ENCODE measurements around the gene LOXHD1.

Gene LOXHD1

DNA sequence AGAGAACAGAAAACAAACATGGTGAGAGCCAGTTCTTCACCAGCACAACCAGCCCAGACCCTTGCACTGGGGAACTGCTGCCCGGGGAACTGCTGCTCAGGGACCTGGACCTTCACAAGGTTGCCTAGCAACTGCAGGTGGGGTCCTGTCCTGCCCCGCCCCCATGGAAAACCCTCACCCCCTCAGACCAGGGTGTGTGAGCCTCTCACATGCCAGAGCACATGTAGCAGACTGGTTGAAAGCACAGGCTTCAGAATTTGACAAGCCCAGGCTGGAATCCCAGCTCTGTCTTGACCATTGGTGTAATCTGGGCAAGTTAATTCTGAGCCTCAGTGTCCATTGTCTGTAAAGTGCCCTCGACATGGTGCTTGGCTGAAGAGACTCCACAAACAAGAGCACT lies 118.6 kb downstream of the LOXHD1 start:
- DNase-seq = no peak

DNA sequence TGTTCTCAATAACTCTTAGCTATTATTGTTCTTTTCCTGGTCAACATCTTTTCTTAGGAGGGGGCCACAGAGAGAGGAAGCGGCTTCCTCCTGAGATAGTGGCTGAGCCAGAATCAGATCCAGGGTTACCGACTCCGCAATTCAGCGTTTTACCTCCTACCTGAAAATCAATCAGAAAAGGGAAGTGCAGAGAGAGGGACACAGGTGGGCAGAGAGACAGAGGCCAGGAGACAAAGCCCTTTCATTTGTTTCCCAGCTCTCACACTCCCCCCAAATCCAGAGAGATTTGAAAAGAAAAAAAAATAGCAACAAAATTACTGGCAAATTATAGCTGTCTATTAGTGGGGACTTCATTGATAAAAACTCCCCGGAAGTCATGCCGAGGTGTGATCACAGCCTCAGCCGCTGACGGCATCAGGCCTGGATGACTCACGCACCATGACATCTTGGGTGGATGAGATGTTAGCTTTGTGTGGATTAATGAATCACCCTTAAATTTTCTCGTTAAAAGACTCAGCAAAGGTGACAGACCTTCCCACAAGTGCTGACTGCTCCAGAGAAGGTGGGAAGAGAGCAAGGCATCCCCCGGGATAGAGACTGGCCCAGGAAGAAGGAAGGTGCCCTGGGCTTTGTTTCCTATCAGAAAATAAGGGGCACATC lies 120.7 kb downstream of the LOXHD1 start:
- no peak for DNase-seq

DNA sequence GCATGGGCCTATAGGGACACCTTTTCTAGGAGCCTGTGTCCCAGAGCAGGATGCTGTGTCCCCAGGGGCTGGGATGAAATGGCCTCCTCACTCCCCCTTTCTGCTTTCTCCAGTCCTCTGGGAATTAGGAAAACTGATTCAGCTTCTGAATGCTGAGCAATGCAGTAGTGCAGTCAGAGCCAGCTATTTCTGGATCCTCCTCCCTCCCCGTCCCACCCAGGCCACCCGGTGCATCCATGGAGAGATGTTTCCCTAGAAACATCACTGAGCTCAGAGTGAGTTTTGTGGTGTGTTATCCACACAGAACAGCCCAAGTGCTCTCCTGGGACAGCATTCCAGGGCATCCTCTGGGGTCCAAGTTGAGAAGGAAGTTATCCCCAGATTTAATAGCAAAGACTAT lies 125.5 kb downstream of the LOXHD1 start:
- DNase-seq = no peak

- DNase-seq = no peak
Measured at GRCh38 chr18:46528037-46528436, 129.0 kb downstream of the LOXHD1 start.

GRCh38 chr18:46519870-46520269 lies 137.2 kb downstream of the LOXHD1 start:
- no peak for DNase-seq

DNA sequence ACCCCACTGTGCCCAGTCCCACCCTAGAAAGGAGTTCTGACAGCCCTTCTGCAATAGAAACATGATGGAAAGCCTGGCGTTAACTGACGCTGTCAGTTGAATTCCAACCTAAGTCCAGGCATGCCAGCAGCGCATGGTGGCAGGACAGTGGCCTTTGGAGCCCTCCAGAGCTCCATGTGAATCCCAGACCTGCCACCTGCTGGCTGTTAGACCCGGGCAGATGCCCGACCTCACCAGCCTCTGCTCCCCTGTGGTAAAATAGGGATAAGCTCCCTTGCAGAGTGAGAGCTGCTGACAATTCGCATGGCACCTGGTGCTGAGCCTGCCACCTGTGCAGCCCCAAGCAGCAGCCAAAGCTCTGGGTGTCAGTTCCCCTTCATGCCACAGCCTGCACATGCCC lies 138.6 kb downstream of the LOXHD1 start:
- no peak for DNase-seq

GRCh38 chr18:46516555-46516954 lies 140.5 kb downstream of the LOXHD1 start:
- DNase-seq = no peak

DNA sequence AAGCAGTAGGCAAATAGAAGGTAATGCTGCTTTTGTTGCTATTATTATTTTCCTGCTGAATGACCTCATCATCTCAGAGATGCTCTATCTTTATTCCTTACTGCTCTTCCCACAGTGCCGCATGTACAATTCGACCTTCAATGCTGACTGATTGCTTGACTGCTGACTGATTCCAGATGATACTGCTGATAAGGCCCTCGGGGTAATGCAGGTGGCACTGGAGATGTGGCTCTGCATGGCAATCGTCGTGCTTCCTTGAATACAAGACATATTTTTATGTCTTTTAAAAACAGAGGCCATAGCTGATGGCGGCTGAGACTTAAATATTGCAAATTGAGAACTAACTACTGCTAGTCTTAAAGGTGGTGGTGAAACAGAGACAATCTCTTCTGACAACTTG lies 146.6 kb downstream of the LOXHD1 start:
- no peak for DNase-seq

DNA sequence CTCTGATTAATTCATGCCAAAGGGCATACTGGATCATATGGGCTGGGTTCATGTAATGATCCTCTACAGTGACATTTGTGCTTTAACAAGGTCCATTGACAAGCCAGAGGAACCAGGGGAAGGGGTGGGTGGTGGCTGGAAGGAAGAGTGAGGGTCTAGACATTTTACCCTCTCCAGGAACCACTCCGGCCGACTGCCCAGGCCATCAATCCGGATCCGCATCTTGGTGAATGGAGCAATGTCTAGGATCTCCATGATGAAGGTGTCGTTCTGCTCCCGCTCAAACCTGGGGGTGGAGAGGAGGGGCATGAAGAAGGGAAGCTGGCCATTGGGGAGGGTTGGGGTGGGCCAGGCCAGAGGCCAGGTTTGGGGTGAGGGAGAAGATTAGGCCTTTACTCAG lies 147.5 kb downstream of the LOXHD1 start:
- DNase-seq = no peak

GRCh38 chr18:46506974-46507586 lies 149.9 kb downstream of the LOXHD1 start:
- DNase-seq = no peak

DNA sequence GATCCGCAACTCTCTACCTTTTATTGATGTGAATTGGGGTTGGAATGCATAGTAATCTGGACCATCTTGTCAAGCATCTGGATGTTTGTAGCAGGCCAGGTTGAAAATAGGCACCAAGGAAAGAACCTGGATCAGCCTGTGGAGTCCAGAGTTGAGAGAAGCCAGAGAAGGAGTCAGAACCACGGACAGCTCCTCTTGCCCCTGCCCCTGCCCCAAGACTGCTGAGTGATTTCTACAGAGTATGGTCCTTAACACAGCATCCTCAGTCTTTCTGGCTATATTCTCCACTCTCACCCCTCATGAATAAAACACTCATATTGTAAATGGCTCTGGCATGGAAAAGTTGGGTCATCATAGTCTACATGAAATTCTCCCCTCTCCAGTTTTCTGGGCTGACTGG lies 154.6 kb downstream of the LOXHD1 start:
- no peak for DNase-seq

DNA sequence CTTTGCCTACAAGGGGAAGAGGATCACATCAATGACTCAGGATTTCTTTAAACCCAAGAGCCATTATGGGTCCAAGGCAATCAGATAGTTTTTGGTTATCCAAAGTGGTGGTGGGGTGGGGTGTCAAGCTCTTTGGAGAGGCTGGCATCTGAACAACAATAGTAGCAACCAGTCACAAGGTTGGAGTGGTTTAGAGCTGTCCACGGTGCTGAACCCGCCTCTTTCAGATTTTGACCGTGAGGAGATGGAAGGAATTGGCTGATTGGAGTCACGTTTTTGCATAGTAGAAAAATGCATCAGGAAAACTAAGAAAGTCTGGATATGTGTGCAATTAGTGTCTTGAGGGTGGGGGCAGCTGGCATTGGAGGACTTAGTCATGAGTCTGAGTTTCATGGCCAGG lies 159.9 kb downstream of the LOXHD1 start:
- DNase-seq = no peak

DNA sequence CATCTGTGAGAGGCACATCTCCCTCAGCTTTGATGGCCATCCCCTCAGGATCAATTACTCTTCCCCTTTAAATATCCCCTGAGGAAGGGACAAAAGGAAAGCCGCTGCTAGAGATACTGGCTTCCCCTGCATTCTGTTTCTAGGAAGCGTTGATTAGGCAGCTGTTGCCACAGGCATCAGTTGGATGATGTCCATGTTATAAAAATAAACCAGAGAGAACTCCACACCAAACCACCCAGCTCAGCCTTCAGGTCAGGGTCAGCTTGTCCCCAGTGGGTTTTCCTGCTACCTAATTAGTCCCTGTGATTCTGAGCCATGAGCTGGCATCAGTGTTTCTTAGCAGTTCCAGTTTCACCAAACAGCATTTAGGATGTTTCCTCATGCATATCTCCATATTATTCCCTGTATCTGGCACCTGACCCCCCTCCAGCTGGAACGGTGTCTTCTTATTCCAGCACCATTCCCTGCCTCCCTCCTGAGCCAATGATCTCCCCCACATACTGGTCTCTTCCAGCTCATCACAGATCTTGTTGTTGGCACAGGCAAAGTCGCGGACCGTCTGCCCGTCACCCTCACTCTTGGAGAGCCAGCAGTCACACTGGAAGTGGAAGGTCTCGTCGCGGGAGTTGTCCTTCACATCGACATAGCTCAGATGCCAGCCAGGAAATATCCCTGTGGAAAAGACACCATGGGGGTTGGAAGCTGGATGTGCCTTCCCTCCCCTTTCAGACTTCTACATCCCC lies 168.4 kb downstream of the LOXHD1 start:
- no peak for DNase-seq

DNA sequence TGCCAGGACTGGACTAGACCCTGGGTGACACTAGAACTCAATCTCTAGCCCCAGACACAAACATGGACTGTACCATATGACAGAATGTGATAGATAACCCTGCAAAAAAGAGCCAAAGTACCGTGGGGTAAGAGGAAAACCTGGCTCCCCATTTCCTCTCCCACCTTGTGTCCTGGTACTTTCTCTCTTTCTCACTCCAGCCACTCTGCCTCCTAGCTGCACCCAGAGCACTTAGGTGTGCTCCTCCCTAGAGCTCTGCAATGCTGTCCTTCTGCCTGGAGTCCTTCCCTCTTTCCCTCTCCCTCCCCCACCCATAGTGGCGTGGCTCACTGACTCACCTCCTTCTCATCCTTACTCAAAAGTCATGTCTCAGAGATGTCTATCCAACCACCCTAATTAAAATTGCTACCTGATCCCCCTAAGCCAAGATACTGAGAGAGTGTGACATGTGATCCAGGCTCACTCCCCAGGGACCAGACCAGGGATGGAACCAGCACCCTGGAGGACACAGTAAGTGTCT lies 171.3 kb downstream of the LOXHD1 start:
- no peak for DNase-seq

- DNase-seq = no peak
Measured at GRCh38 chr18:46484971-46485370, 172.0 kb downstream of the LOXHD1 start.

DNA sequence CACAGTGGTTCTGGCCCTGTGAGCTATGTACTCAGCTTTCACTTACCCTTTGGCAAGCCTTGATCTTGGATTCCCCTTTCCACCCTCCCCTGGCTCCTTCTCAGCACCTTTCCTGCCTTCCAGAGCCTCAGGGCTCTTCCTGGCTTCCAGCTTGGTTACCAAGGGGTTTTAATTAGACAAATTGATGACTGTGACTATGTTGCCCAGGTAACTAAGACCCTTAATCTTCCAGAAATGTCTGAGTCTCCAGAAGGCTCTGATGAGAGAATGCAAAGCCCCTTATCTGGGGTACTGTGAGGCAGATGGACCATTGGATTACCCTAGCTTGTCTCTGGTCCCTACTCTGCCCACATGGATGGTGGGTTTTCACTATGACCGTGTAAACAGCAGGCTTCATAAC lies 174.2 kb downstream of the LOXHD1 start:
- no peak for DNase-seq

DNA sequence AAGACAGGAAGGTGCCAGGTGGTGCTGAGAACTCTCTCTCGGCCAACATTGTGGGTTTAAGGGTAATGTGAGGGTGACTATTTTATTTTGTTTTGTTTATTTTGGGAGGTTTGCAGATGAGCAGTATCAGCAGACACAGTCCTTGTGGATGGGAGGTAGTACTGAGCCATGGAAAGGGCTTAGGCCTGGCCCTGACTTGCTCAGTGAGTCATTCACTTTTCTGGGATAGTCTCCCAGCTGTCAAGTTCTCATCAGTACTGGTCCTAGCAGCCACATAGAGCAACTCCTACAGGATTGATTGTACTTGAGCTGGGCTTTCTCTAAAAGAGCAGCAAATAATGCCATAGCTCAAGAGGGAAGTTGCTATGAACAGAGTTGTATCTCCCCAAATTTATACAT lies 175.2 kb downstream of the LOXHD1 start:
- no peak for DNase-seq

DNA sequence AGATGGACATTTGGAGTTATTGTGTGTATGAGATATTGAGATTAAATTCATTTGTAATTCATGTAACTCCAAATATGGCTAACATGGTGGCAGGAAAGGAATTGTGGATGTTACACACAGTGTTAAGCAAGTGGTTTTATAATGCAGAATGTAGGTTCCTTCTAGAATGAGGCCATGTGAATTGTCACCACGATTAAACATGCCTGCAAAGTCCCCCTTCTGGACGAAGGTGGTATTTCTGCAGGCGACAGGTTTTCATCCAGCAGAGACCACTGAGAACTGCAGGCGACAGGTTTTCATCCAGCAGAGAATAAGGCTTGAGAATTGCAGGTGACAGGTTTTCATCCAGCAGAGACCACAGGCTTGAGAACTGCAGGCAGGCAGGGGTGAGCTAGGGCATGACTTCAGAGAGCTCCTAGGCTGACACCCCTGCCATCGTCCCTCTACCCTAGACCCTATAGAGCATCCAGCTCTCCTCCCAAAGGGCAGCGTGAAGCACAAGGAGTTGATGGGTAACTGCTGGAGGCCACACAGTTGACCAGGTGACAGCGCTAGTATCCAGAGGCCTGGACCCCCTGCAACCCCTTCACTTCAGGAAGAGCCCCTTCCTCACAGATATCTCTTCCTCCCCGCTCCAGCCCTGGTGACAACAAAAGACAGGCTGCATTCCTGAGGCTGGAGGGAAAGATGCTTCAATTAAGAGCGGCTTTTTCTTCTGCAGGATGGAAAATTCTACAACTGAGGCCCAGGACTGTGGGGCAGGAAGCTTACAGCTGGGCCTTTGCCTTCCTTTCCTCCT lies 175.8 kb downstream of the LOXHD1 start:
- peak; percentile 61 for DNase-seq

GRCh38 chr18:46480226-46480625 lies 176.8 kb downstream of the LOXHD1 start:
- no peak for DNase-seq

GRCh38 chr18:46478796-46479195 lies 178.2 kb downstream of the LOXHD1 start:
- DNase-seq = no peak

DNA sequence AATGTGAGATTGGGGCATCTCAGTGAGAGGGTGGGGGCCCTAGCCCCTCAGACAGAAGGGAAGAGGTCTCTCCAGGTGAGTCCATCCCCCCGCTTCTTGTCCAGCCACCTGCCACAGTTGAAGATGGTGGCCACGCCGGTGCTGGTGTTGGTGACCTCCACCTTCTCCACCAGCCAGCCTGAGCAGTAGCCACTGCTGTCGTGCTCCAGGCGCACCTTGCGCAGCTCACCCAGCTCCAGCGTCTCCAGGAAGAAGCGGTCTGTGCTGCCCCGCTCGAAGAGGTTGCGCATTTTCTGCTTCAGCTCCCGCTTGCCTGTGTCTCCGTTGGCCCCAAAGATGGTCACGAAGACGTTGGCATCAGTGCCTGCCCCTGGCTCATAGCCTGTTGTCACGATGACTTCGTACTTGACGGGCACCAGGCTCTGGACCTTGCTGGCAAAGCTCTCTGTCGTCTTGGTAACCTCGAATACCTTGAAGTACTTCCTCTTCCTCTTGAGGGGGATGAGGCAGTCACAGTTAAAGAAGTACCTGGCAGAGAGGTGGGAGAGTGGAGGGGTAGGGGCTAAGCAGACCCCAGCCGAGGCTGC lies 179.5 kb downstream of the LOXHD1 start:
- DNase-seq = no peak

- no peak for DNase-seq
Measured at GRCh38 chr18:46475390-46475752, 181.6 kb downstream of the LOXHD1 start.
